Left lung (tissue), 10 donors: Measurements from ENCODE around the gene POTEJ. TPM values are rescaled to one million over a fixed set of nuclear protein-coding genes. Genes with fewer than 3 reads are reported as not detected.
"Not testable (repeated sequence)": the region's sequence is repeated elsewhere in the genome, so short reads cannot be mapped to it uniquely, and the experiment has no call there.

Experiments used
- ATAC-seq: fragments of 200-7000 bp; cut with Tn5 transposase; one replicate; pipeline ENCODE4 v1.9.1; 2020; ENCODE audit warnings: moderate library complexity
- DNase-seq, 4 donors: peaks; one replicate each; pipeline ENCODE4 v3.0.0-alpha.2; 2013 to 2020
- H3K27ac ChIP-seq, 2 donors: fragments of 200-600 bp; sonication (generic) in 1 of 2; one replicate each; pipeline versions ENCODE4 v1.5.0 to v1.8.0; 2020 to 2021
- H3K27me3 ChIP-seq, 2 donors: fragments of 200-600 bp; sonication (generic) in 1 of 2; one replicate each; pipeline versions ENCODE4 v1.5.0 to v1.8.0; 2020 to 2021
- H3K36me3 ChIP-seq, 2 donors: fragments of 200-600 bp; sonication (generic) in 1 of 2; one replicate each; pipeline versions ENCODE4 v1.5.0 to v1.8.0; 2020 to 2021
- H3K4me1 ChIP-seq, 2 donors: fragments of 200-600 bp; one replicate each; pipeline ENCODE4 v1.8.0; 2021
- H3K4me3 ChIP-seq, 2 donors: fragments of 200-600 bp; sonication (generic) in 1 of 2; one replicate each; pipeline versions ENCODE4 v1.5.0 to v1.8.0; 2020 to 2021; ENCODE audit warnings: mild to moderate bottlenecking in 1 of 2
- H3K9me3 ChIP-seq, 2 donors: fragments of 200-600 bp; sonication (generic) in 1 of 2; one replicate each; pipeline versions ENCODE4 v1.5.0 to v1.8.0; 2020 to 2021
- intact Hi-C, 2 donors: fragments of 100-400 bp; cut with DNase I; formaldehyde crosslinking; loops; one replicate each; pipeline versions ENCODE4 v1.11.2 to v1.14.2; 2022
- polyA plus RNA-seq, 6 donors: library from polyadenylated mRNA; unstranded; fragments of 120-200 nt; gene quantifications; one replicate each; pipeline ENCODE4 v1.2.1, GENCODE V29; 2013; ENCODE audit not compliant: insufficient read length in 6 of 6
- total RNA-seq, 2 donors: library from RNA; stranded (reverse); fragmentation: NEBNext Ultra II Directional; extraction: Animal tissue kit (Norgen Biotek cat#: 25700); gene quantifications; one replicate each; pipeline ENCODE4 v1.2.1, GENCODE V29; 2021
- donor health status: DM: no; HTN: yes; CAD: no.
- donor health status: DM: no; HTN: no; CAD: no.

The POTEJ gene
- total and polyA plus RNA-seq, 8 donors: 0.06 to 0.60 (median 0.13) TPM; not detected in 3

DNA sequence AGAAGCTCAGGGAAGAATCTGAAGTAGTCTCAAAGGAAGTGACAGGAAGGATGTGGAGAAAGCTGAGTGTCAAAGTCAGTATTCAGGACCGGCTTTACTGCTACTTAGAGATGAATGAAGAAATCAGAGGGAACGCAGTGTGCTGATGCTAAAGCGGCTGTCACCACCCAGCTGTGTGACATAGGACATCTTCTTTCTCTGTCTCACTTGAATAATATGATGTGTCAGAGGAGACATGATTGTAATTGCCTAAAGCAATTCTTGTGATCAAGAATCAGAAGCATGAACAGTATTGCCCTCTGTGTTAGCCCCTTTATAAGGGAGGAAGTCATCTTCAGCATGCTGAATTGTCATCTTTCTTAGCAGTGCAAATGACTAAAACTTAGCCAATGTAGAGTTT, 92.0 kb downstream of the POTEJ start:
- H3K27ac ChIP-seq, H3K9me3 ChIP-seq, intact Hi-C loops, H3K27me3 ChIP-seq, H3K36me3 ChIP-seq, DNase-seq, H3K4me3 ChIP-seq, ATAC-seq, H3K4me1 ChIP-seq: not testable (repeated sequence)

Other genes starting within 250 kb of the POTEJ start
- not detected for gene POTEI, start 102.1 kb upstream of the POTEJ start, total RNA-seq
- gene POTEI, start 102.1 kb upstream of the POTEJ start, polyA plus RNA-seq: 1 to 10 TPM in 1 of 6 donors, under 1 TPM in 5; 0.45 to 1.1 (median 0.73) TPM
- not detected for gene CFC1B, start 90.2 kb upstream of the POTEJ start, total RNA-seq
- gene CFC1B, start 90.2 kb upstream of the POTEJ start, polyA plus RNA-seq: not detected
- not detected for gene CFC1, start 11.9 kb upstream of the POTEJ start, total RNA-seq
- gene CFC1, start 11.9 kb upstream of the POTEJ start, polyA plus RNA-seq: 10 to 100 TPM in 1 of 6 donors, 1 to 10 TPM in 5; 4.8 to 10.2 (median 8.0) TPM
- not detected for gene GPR148, start 117.6 kb downstream of the POTEJ start, total RNA-seq
- not detected for gene GPR148, start 117.6 kb downstream of the POTEJ start, polyA plus RNA-seq
- gene AMER3, start 144.1 kb downstream of the POTEJ start, total RNA-seq: not detected
- gene AMER3, start 144.1 kb downstream of the POTEJ start, polyA plus RNA-seq: under 1 TPM in 5 of 6 donors, not detected in 1; 0.04 to 0.15 (median 0.09) TPM
- 1 to 10 TPM; 1.7 to 4.3 TPM for gene ARHGEF4, start 225.5 kb downstream of the POTEJ start, total RNA-seq
- gene ARHGEF4, start 225.5 kb downstream of the POTEJ start, polyA plus RNA-seq: 1 to 10 TPM; 1.7 to 3.4 (median 2.8) TPM